Endothelial cell (in vitro differentiated cells): ENCODE measurements around the gene CDC42BPA. TPM values are rescaled to one million over a fixed set of nuclear protein-coding genes. Genes with fewer than 3 reads are reported as not detected.

Experiments used
- DNase-seq: peaks from one replicate; pipeline ENCODE4 v3.0.0; 2021; ENCODE audit warnings: low spot score
- H3K27ac Mint-ChIP-seq: one replicate; pipeline ENCODE4 v1.8.0; 2021; ENCODE audit warnings: mixed read lengths, inconsistent platforms; ENCODE audit not compliant: unreplicated experiment
- H3K27me3 Mint-ChIP-seq: one replicate; pipeline ENCODE4 v1.8.0; 2021; ENCODE audit warnings: mild to moderate bottlenecking, moderate library complexity, mixed read lengths, inconsistent platforms; ENCODE audit not compliant: unreplicated experiment
- H3K36me3 Mint-ChIP-seq: one replicate; pipeline ENCODE4 v1.8.0; 2021; ENCODE audit warnings: mild to moderate bottlenecking, low read depth, mixed read lengths, inconsistent platforms; ENCODE audit not compliant: unreplicated experiment
- H3K4me1 Mint-ChIP-seq: one replicate; pipeline ENCODE4 v1.8.0; 2021; ENCODE audit warnings: mild to moderate bottlenecking, mixed read lengths, inconsistent platforms; ENCODE audit not compliant: unreplicated experiment
- H3K4me3 Mint-ChIP-seq: one replicate; pipeline ENCODE4 v1.8.0; 2021; ENCODE audit warnings: mild to moderate bottlenecking, mixed read lengths, inconsistent platforms; ENCODE audit not compliant: unreplicated experiment
- H3K9me3 Mint-ChIP-seq: one replicate; pipeline ENCODE4 v1.8.0; 2021; ENCODE audit warnings: mixed read lengths, inconsistent platforms; ENCODE audit not compliant: unreplicated experiment
- total RNA-seq: library from RNA; stranded (reverse); fragmentation: NEBNext Ultra II Directional; extraction: Animal tissue kit (Norgen Biotek cat#: 25700); gene quantifications from one replicate; pipeline ENCODE4 v1.2.1, GENCODE V29; 2021; ENCODE audit not compliant: unreplicated experiment
- TF ChIP-seq, protein P1 (sequence below): fragments of 200-600 bp; sonication (generic); IDR thresholded peaks from one replicate; pipeline ENCODE4 v1.5.0; 2021; ENCODE audit warnings: antibody characterized with exemption; ENCODE audit not compliant: unreplicated experiment

The CDC42BPA gene
- total RNA-seq, 1 donor from 2014 or later = 41.4 TPM

DNA sequence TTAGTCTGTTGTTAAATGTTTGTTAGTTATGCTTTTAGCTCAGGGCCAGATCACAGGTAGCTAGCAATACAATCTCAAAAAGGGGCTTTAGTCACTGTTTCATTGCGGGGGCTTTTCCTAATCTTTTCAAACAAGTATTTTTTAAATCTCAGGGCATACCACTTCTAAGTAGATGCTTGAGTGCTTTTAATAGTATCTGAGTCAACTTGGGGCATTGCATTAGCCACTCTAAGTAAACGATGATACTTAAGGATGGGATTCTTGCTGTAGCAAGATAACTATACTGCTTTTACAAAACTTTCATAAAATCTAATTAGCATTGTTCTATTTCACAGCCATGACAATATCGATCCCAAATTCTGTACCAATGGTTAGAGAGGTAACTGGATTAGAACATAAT, 11.6 kb downstream of the CDC42BPA start:
- no peaks in the 10 kb centered on the region for H3K9me3 Mint-ChIP-seq
- H3K36me3 Mint-ChIP-seq = peaks cover 3% of the 10 kb centered on the region

DNA sequence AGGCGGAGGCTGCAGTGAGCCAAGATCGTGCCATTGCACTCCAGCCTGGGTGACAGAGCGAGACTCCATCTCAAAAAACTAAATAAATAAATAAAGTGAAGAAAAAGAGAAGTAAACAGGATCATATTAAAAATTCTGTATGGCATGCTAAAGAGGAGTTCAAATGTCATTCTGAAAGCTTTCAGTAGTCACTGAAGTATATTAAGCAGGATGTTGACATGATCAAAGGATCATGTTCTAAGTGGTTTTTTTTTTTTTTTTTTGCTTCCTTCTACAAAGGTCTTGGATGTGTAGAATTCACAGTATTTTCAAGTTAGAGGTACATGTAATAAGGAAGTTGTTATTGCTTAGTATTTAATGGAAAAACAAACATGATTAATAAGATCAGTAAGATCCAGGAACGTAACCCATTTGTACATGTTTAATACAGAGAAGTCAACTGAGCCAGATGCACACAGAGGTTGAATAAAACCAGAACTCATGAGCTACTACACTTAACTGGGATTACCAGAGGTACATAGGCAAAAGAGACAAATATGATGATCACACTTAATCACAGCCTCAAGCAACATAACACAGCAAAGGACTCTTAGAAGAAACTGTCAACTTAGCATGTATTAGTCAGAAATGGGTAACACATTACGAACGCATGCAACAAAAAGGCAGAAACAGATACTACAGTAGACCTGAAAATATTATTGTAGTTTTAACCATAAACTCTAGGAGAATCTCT, 12.2 kb downstream of the CDC42BPA start:
- TF ChIP-seq, protein P1, sequence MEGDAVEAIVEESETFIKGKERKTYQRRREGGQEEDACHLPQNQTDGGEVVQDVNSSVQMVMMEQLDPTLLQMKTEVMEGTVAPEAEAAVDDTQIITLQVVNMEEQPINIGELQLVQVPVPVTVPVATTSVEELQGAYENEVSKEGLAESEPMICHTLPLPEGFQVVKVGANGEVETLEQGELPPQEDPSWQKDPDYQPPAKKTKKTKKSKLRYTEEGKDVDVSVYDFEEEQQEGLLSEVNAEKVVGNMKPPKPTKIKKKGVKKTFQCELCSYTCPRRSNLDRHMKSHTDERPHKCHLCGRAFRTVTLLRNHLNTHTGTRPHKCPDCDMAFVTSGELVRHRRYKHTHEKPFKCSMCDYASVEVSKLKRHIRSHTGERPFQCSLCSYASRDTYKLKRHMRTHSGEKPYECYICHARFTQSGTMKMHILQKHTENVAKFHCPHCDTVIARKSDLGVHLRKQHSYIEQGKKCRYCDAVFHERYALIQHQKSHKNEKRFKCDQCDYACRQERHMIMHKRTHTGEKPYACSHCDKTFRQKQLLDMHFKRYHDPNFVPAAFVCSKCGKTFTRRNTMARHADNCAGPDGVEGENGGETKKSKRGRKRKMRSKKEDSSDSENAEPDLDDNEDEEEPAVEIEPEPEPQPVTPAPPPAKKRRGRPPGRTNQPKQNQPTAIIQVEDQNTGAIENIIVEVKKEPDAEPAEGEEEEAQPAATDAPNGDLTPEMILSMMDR = no peak
- H3K36me3 Mint-ChIP-seq = peaks cover 3% of the 10 kb centered on the region
- peaks cover 18% of the 10 kb centered on the region for H3K4me1 Mint-ChIP-seq
- H3K4me3 Mint-ChIP-seq = no peak overlapping the region
- H3K9me3 Mint-ChIP-seq = no peaks in the 10 kb centered on the region
- H3K27me3 Mint-ChIP-seq = no peaks in the 10 kb centered on the region
- no peak overlapping the region for H3K27ac Mint-ChIP-seq
- DNase-seq = no peak

More for the DNA sequence above, 11.6 kb downstream of the CDC42BPA start:
- Mint-ChIP-seq H3K4me3 (no peak overlapping the region), H3K27me3 (no peaks in the 10 kb centered on the region), H3K4me1 (peaks cover 21% of the 10 kb centered on the region), H3K27ac (no peak overlapping the region)
- no peak for DNase-seq
- TF ChIP-seq, protein P1 = no peak

GRCh38 chr1:227304665-227305064, 13.6 kb downstream of the CDC42BPA start:
- H3K36me3 Mint-ChIP-seq = no peaks in the 10 kb centered on the region
- H3K4me3 Mint-ChIP-seq = no peak overlapping the region
- H3K9me3 Mint-ChIP-seq = no peaks in the 10 kb centered on the region
- TF ChIP-seq, protein P1 = no peak
- H3K4me1 Mint-ChIP-seq = peaks cover 12% of the 10 kb centered on the region
- no peak for DNase-seq
- no peak overlapping the region for H3K27ac Mint-ChIP-seq
- H3K27me3 Mint-ChIP-seq = no peaks in the 10 kb centered on the region

- DNase-seq = no peak
- Mint-ChIP-seq H3K4me3 (no peak overlapping the region), H3K9me3 (no peaks in the 10 kb centered on the region), H3K27ac (no peak overlapping the region), H3K4me1 (peaks cover 12% of the 10 kb centered on the region), H3K27me3 (no peaks in the 10 kb centered on the region), H3K36me3 (no peaks in the 10 kb centered on the region)
- TF ChIP-seq, protein P1 = no peak
Measured at GRCh38 chr1:227303662-227304061, 14.6 kb downstream of the CDC42BPA start.

- Mint-ChIP-seq H3K27ac (no peak overlapping the region), H3K9me3 (no peaks in the 10 kb centered on the region), H3K4me1 (peaks cover 12% of the 10 kb centered on the region)
Measured at GRCh38 chr1:227300682-227301081, 17.6 kb downstream of the CDC42BPA start.

More at GRCh38 chr1:227300682-227301081, 17.6 kb downstream of the CDC42BPA start:
- DNase-seq = no peak
- TF ChIP-seq, protein P1 = no peak
- no peaks in the 10 kb centered on the region for H3K36me3 Mint-ChIP-seq
- no peak overlapping the region for H3K4me3 Mint-ChIP-seq
- no peaks in the 10 kb centered on the region for H3K27me3 Mint-ChIP-seq
